GM12878 (cell line): ENCODE results near the gene BRD3. TPM values are rescaled to one million over a fixed set of nuclear protein-coding genes. Genes with fewer than 3 reads are reported as not detected.

Experiments used
- ATF7 ChIP-seq: fragments of 450-650 bp; IDR thresholded peaks from 2 replicates; pipeline ENCODE4 v1.6.1; 2016; ENCODE audit warnings: low read depth, mild to moderate bottlenecking
- BACH1 ChIP-seq: fragments of 450-650 bp; IDR thresholded peaks from 2 replicates; pipeline ENCODE4 v1.6.1; 2017; ENCODE audit warnings: mild to moderate bottlenecking, borderline replicate concordance
- BRCA1 ChIP-seq: IDR thresholded peaks from 2 replicates; pipeline ENCODE4 v1.6.1; 2011; ENCODE audit warnings: low read depth, low read length, improper control_type of control experiment
- FOS ChIP-seq: IDR thresholded peaks from 3 replicates; pipeline ENCODE4 v1.6.1; 2011; ENCODE audit warnings: borderline replicate concordance; ENCODE audit not compliant: insufficient read length; ENCODE audit errors: extremely low read depth
- FOXK2 ChIP-seq: fragments of 450-650 bp; IDR thresholded peaks from 2 replicates; pipeline ENCODE4 v1.6.1; 2017; ENCODE audit warnings: mild to moderate bottlenecking, moderate library complexity
- GATAD2B ChIP-seq: fragments of 450-650 bp; conservative IDR thresholded peaks from 2 replicates; pipeline ENCODE4 v1.6.1; 2017; ENCODE audit warnings: low read depth, mild to moderate bottlenecking, moderate library complexity
- HDGF ChIP-seq: fragments of 450-650 bp; IDR thresholded peaks from 2 replicates; pipeline ENCODE4 v1.6.1; 2016; ENCODE audit warnings: antibody characterized with exemption
- JUND ChIP-seq: IDR thresholded peaks from 2 replicates; pipeline ENCODE4 v1.6.1; 2012; ENCODE audit warnings: low read depth, mild to moderate bottlenecking, low read length, improper control_type of control experiment, moderate library complexity
- KLF5 ChIP-seq: fragments of 450-650 bp; IDR thresholded peaks from 2 replicates; pipeline ENCODE4 v1.6.1; 2014; ENCODE audit warnings: mild to moderate bottlenecking; ENCODE audit not compliant: partially characterized antibody
- MXI1 ChIP-seq: fragments of 150-350 bp; IDR thresholded peaks from 2 replicates; pipeline ENCODE4 v1.6.1; 2011; ENCODE audit warnings: low read depth, mild to moderate bottlenecking, inconsistent platforms, low read length, improper control_type of control experiment
- NR2C2 ChIP-seq: IDR thresholded peaks from 2 replicates; pipeline ENCODE4 v1.6.1; 2011; ENCODE audit warnings: borderline replicate concordance, low read depth; ENCODE audit not compliant: control insufficient read depth, insufficient read length
- POLR2AphosphoS2 ChIP-seq: IDR thresholded peaks from 2 replicates; pipeline ENCODE4 v1.6.1; 2011; ENCODE audit warnings: low read depth, mild to moderate bottlenecking, low read length, improper control_type of control experiment, moderate library complexity
- RAD51 ChIP-seq: fragments of 450-650 bp; IDR thresholded peaks from 2 replicates; pipeline ENCODE4 v1.6.1; 2016; ENCODE audit warnings: moderate library complexity, mild to moderate bottlenecking, inconsistent platforms
- SIX5 ChIP-seq: IDR thresholded peaks from 2 replicates; pipeline ENCODE4 v1.6.1; 2011; ENCODE audit warnings: mild to moderate bottlenecking, low read depth, low read length, moderate library complexity; ENCODE audit not compliant: severe bottlenecking
- SP1 ChIP-seq: IDR thresholded peaks from one replicate; pipeline ENCODE4 v1.6.1; 2011; ENCODE audit warnings: low read depth, low read length
- YY1 ChIP-seq: IDR thresholded peaks from 2 replicates; pipeline ENCODE4 v1.6.1; 2011; ENCODE audit warnings: low read depth, mild to moderate bottlenecking, low read length
- ZNF274 ChIP-seq: IDR thresholded peaks from one replicate; pipeline ENCODE4 v1.8.0; 2011; ENCODE audit not compliant: insufficient read length, insufficient read depth
- polyA plus RNA-seq, 11 experiments: library from polyadenylated mRNA; depleted of rRNA in 4 of 11; unstranded in 6 of 11; stranded (reverse) in 5 of 11; fragments of >200 nt; fragmentation: Nextera tagmentation in 4 of 11; fragmentation: Illumina TruSeq in 1 of 11; extraction: Ambion mirVana in 4 of 11; extraction: Trizol in 1 of 11; gene quantifications; 1 replicate in 1 of 11; 2 replicates in 10 of 11; pipeline versions ENCODE4 v1.2.1 to v1.2.3, GENCODE V29; 2011 to 2016; ENCODE audit warnings: inconsistent platforms in 2 of 11, missing spikeins in 2 of 11, low read depth in 1 of 11
- total RNA-seq, 4 experiments: library from RNA; depleted of rRNA in 3 of 4; stranded (reverse); fragments of >200 nt in 3 of 4; fragmentation: Illumina TruSeq in 1 of 4; extraction: Trizol in 1 of 4; gene quantifications; 2 replicates each; pipeline versions ENCODE4 v1.2.1 to v1.2.3, GENCODE V29; 2013 to 2021
- TF ChIP-seq, protein P1 (sequence below): fragments of 450-650 bp; formaldehyde crosslinking; IDR thresholded peaks from 2 replicates; pipeline ENCODE4 v1.4.0; 2022; ENCODE audit warnings: mild to moderate bottlenecking, moderate library complexity
- TF ChIP-seq, protein P2 (sequence below), 3 experiments: IDR thresholded peaks in 2 of 3; conservative IDR thresholded peaks in 1 of 3; 2 replicates each; pipeline ENCODE4 v1.5.1; 2011; ENCODE audit warnings: low read depth in 3 of 3, low read length in 3 of 3, mild to moderate bottlenecking in 3 of 3, control low read depth in 2 of 3, moderate library complexity in 2 of 3, inconsistent platforms in 1 of 3, mixed read lengths in 1 of 3; ENCODE audit not compliant: control insufficient read depth in 2 of 3, insufficient read depth in 1 of 3; ENCODE audit errors: extremely low read depth in 1 of 3
- TF ChIP-seq, protein P3 (sequence below): fragments of 450-650 bp; IDR thresholded peaks from 2 replicates; pipeline ENCODE4 v1.6.1; 2017; ENCODE audit warnings: mild to moderate bottlenecking, low read depth, inconsistent platforms; ENCODE audit not compliant: poor library complexity, severe bottlenecking
- TF ChIP-seq, protein P4 (sequence below): fragments of 450-650 bp; conservative IDR thresholded peaks from 2 replicates; pipeline ENCODE4 v1.6.1; 2017; ENCODE audit warnings: mild to moderate bottlenecking, moderate library complexity

The BRD3 gene
- total and polyA plus RNA-seq, 10 of the 15 experiments (the other 5 are each of a cell fraction or from before 2014, with no cell fraction given) = 0.53 to 20.8 (median 4.8) TPM

DNA sequence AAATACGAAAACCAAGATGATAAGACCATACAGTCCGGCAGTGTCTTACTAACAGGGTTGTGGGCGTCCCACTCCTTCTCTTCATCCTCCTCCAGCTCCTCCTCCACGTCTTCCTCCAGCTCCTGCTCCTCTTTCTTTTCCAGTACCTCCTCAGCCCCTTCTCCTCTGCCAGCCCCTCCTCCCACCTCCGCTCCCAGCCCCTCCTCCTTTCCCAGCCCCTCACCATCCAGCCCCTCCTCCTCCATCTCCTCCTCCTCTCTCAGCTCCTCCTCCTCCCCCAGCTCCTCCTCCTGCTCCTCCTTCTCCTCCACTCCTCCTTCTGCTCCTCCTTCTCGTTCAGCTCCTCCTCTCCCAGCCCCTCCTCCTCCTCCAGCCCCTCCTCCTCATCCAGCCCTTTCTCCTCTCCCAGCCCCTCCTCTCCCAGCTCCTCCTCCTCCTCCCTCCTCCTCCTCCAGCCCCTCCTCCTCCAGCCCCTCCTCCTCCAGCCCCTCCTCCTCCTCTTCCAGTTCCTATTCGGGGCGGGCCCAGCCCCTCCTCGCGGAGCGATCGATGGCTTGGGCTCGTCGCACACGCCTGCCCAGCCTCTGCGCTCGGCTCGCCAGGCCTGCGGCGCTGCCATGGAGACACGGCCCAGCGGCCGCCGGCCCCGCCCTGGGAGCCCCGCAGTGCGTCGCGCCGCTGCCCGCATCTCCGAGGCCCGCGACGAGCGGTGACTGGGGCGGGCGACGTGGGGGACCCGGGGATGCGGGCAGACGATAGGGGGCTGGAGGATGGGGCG, 42.8 kb downstream of the BRD3 start, which contains the start of gene BRD3OS (continued):
- peak; percentile 54 for TF ChIP-seq SIX5
- TF ChIP-seq MXI1 = peak; percentile 94
- no peak for TF ChIP-seq BRCA1
- peak; percentile 55 for TF ChIP-seq SP1
- TF ChIP-seq BACH1 = peak; percentile 35; the same call in 1 of the 2 replicates
- TF ChIP-seq RAD51 = no peak
- peak; percentile 90 for TF ChIP-seq POLR2AphosphoS2
- TF ChIP-seq, protein P1, sequence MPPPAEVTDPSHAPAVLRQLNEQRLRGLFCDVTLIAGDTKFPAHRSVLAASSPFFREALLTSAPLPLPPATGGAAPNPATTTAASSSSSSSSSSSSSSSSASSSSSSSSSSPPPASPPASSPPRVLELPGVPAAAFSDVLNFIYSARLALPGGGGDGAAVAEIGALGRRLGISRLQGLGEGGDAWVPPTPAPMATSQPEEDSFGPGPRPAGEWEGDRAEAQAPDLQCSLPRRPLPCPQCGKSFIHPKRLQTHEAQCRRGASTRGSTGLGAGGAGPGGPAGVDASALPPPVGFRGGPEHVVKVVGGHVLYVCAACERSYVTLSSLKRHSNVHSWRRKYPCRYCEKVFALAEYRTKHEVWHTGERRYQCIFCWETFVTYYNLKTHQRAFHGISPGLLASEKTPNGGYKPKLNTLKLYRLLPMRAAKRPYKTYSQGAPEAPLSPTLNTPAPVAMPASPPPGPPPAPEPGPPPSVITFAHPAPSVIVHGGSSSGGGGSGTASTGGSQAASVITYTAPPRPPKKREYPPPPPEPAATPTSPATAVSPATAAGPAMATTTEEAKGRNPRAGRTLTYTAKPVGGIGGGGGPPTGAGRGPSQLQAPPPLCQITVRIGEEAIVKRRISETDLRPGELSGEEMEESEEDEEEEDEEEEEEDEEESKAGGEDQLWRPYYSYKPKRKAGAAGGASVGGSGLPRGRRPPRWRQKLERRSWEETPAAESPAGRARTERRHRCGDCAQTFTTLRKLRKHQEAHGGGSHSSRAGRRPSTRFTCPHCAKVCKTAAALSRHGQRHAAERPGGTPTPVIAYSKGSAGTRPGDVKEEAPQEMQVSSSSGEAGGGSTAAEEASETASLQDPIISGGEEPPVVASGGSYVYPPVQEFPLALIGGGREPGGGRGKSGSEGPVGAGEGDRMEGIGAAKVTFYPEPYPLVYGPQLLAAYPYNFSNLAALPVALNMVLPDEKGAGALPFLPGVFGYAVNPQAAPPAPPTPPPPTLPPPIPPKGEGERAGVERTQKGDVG (CRISPR knock-in tag) = no peak
- no peak for TF ChIP-seq ATF7
- no peak for TF ChIP-seq FOS
- TF ChIP-seq GATAD2B = no peak; the same call in 1 of the 2 replicates
- TF ChIP-seq HDGF = peak; percentile 100
- TF ChIP-seq YY1 = peak; percentile 89
- TF ChIP-seq, protein P2, sequence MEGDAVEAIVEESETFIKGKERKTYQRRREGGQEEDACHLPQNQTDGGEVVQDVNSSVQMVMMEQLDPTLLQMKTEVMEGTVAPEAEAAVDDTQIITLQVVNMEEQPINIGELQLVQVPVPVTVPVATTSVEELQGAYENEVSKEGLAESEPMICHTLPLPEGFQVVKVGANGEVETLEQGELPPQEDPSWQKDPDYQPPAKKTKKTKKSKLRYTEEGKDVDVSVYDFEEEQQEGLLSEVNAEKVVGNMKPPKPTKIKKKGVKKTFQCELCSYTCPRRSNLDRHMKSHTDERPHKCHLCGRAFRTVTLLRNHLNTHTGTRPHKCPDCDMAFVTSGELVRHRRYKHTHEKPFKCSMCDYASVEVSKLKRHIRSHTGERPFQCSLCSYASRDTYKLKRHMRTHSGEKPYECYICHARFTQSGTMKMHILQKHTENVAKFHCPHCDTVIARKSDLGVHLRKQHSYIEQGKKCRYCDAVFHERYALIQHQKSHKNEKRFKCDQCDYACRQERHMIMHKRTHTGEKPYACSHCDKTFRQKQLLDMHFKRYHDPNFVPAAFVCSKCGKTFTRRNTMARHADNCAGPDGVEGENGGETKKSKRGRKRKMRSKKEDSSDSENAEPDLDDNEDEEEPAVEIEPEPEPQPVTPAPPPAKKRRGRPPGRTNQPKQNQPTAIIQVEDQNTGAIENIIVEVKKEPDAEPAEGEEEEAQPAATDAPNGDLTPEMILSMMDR (IDR thresholded peaks at IDR 0.05 in 2 of 3, conservative IDR thresholded peaks at IDR 0.05 in 1 of 3; ENCODE audit: control insufficient read depth in 2 of 3, extremely low read depth in 1 of 3, insufficient read depth in 1 of 3, low read depth in 3 of 3, low read length in 3 of 3) = no peak
- TF ChIP-seq FOXK2 = no peak
- TF ChIP-seq KLF5 = no peak
- no peak for TF ChIP-seq JUND
- TF ChIP-seq, protein P3, sequence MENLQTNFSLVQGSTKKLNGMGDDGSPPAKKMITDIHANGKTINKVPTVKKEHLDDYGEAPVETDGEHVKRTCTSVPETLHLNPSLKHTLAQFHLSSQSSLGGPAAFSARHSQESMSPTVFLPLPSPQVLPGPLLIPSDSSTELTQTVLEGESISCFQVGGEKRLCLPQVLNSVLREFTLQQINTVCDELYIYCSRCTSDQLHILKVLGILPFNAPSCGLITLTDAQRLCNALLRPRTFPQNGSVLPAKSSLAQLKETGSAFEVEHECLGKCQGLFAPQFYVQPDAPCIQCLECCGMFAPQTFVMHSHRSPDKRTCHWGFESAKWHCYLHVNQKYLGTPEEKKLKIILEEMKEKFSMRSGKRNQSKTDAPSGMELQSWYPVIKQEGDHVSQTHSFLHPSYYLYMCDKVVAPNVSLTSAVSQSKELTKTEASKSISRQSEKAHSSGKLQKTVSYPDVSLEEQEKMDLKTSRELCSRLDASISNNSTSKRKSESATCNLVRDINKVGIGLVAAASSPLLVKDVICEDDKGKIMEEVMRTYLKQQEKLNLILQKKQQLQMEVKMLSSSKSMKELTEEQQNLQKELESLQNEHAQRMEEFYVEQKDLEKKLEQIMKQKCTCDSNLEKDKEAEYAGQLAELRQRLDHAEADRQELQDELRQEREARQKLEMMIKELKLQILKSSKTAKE = no peak
- TF ChIP-seq NR2C2 = peak; percentile 77
- TF ChIP-seq ZNF274 = no peak
- TF ChIP-seq, protein P4, sequence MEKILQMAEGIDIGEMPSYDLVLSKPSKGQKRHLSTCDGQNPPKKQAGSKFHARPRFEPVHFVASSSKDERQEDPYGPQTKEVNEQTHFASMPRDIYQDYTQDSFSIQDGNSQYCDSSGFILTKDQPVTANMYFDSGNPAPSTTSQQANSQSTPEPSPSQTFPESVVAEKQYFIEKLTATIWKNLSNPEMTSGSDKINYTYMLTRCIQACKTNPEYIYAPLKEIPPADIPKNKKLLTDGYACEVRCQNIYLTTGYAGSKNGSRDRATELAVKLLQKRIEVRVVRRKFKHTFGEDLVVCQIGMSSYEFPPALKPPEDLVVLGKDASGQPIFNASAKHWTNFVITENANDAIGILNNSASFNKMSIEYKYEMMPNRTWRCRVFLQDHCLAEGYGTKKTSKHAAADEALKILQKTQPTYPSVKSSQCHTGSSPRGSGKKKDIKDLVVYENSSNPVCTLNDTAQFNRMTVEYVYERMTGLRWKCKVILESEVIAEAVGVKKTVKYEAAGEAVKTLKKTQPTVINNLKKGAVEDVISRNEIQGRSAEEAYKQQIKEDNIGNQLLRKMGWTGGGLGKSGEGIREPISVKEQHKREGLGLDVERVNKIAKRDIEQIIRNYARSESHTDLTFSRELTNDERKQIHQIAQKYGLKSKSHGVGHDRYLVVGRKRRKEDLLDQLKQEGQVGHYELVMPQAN = peak; percentile 88
